ENCODE data around the gene ARRDC4. TPM values are rescaled to one million over a fixed set of nuclear protein-coding genes. Genes with fewer than 3 reads are reported as not detected.

Gene ARRDC4
- polyA plus RNA-seq (2012; rRNA removed): 2.3 and 3.9 TPM in 2 replicates
- 4.6 and 5.0 TPM in 2 replicates for polyA plus RNA-seq (2012; cell fraction: cytosol; rRNA removed)
- 2.8 and 4.3 TPM in 2 replicates for polyA plus RNA-seq (2012; cell fraction: nucleus; rRNA removed)

- WGBS (ENCODE audit: low lambda C conversion rate): 0% methylated on average over 10 of the region's 69 CpGs
- H3K4me3 ChIP-seq (ENCODE audit: low read depth in 2 of 2, low read length in 1 of 2): peak within 1 kb of the TSS; percentile 66 to 92
- H3K79me2 ChIP-seq (ENCODE audit: insufficient read depth): no peaks in the 10 kb centered on the region; the same call in 1 of the 2 replicates
- H3K9me3 ChIP-seq: no peaks in the 10 kb centered on the region
- H3F3A ChIP-seq (replicated peaks; ENCODE audit: insufficient read depth): no peaks in the 10 kb centered on the region
- no peaks in the 10 kb centered on the region for H4K20me1 ChIP-seq (ENCODE audit: insufficient read depth)
- peak within 1 kb of the TSS; percentile 61 for H3K9ac ChIP-seq
- peak; percentile 93 for DNase-seq
- no peaks in the 10 kb centered on the region for H3K27me3 ChIP-seq (ENCODE audit: insufficient read depth)
- H3K9me2 ChIP-seq: no peaks in the 10 kb centered on the region
- CTCF ChIA-PET: interaction anchor here (0.6 kb wide), 1 partner anchor 215 kb away, joined by 3 read pairs; no protein-coding TSS in a partner anchor
- peak within 1 kb of the TSS; percentile 66 for H2AFZ ChIP-seq (ENCODE audit: low read depth)
- TF ChIP-seq POLR2AphosphoS5 (IDR thresholded peaks at IDR 0.05; ENCODE audit: low read depth, low read length) (no peak), IRF3 (IDR thresholded peaks at IDR 0.05; ENCODE audit: low read depth, low read length) (peak; percentile 99), RAD21 (IDR thresholded peaks at IDR 0.05; ENCODE audit: low read length) (no peak), RFX5 (IDR thresholded peaks at IDR 0.05; ENCODE audit: low read length) (peak; percentile 90), GATA2 (CRISPR knock-in tag; IDR thresholded peaks at IDR 0.05) (peak; percentile 44), PBX3 (IDR thresholded peaks at IDR 0.05) (peak; percentile 63), RCOR1 (IDR thresholded peaks at IDR 0.05; ENCODE audit: low read length) (no peak), MXI1 (IDR thresholded peaks at IDR 0.05; ENCODE audit: low read depth, low read length) (peak; percentile 97), MAX (IDR thresholded peaks at IDR 0.05; ENCODE audit: low read depth) (peak; percentile 84), ELF1 (IDR thresholded peaks at IDR 0.05) (peak; percentile 30; the same call in 1 of the 2 replicates), USF2 (IDR thresholded peaks at IDR 0.05; ENCODE audit: borderline replicate concordance, low read depth, low read length) (peak; percentile 58; the same call in 1 of the 2 replicates), USF1 (IDR thresholded peaks at IDR 0.05; ENCODE audit: borderline replicate concordance, low read depth) (peak; percentile 64; the same call in 1 of the 2 replicates), CHD2 (IDR thresholded peaks at IDR 0.05; ENCODE audit: low read length, partially characterized antibody) (peak; percentile 95)
- H3K4me1 ChIP-seq (ENCODE audit: control insufficient read depth in 1 of 2, insufficient read depth in 2 of 2, low read depth in 1 of 2, low read length in 1 of 2): peaks cover 0 to 12% of the 10 kb centered on the region in 2 experiments; a peak in 2 of 4 replicates
- POLR2A ChIA-PET: no interaction called here
- H3K27ac ChIP-seq (ENCODE audit: low read depth in 2 of 2, low read length in 1 of 2): peak within 1 kb of the TSS in 1 of 2 experiments; percentile 74; a peak in 2 of 4 replicates
- peak within 1 kb of the TSS; percentile 73 for H3K4me2 ChIP-seq
- H3K36me3 ChIP-seq (replicated peaks in 1 of 2; ENCODE audit: control insufficient read depth in 1 of 2, insufficient read depth in 2 of 2, low read length in 1 of 2): no peaks in the 10 kb centered on the region
Observed at GRCh38 chr15:97960364-97961066, at the start of gene ARRDC4. Gene ARRDC4, plus strand, starts transcription at chr15:97960703. Its CDS starts 159 bp downstream, at chr15:97960862.
